ENCODE data around the gene GPR68. TPM values are rescaled to one million over a fixed set of nuclear protein-coding genes. Genes with fewer than 3 reads are reported as not detected.

Gene GPR68
- total RNA-seq, 1 experiment from 2014 or later, result 0.28 TPM

- Histone ChIP-seq H3K36me3 (ENCODE audit: control insufficient read depth, insufficient read depth, low read length) (no peaks in the 10 kb centered on the region), H3K27ac (ENCODE audit: low read length) (no peak overlapping the region), H3K4me1 (ENCODE audit: control insufficient read depth, insufficient read depth, low read length) (no peaks in the 10 kb centered on the region), H3K9me3 (ENCODE audit: control insufficient read depth, insufficient read depth, low read depth, low read length) (no peaks in the 10 kb centered on the region), H3K27me3 (ENCODE audit: control insufficient read depth, insufficient read depth, low read length) (no peaks in the 10 kb centered on the region), H3K4me3 (ENCODE audit: low read depth in 2 of 2, low read length in 2 of 2) (no peak overlapping the region)
- POLR2A ChIA-PET, result no interaction called here
- no TSS peak for BruUV-seq (replicated peaks)
- CTCF ChIA-PET, result no interaction called here
- intact Hi-C loops (cut with micrococcal nuclease; ENCODE audit: unreplicated experiment), result no loop called here
- TF ChIP-seq TCF7L2 (IDR thresholded peaks at IDR 0.05; ENCODE audit: low read depth, low read length) (no peak), CTCF (IDR thresholded peaks at IDR 0.05) (no peak), REST (IDR thresholded peaks at IDR 0.05; ENCODE audit: insufficient read depth in 1 of 2, low read depth in 2 of 2, low read length in 1 of 2) (no peak), POLR2AphosphoS5 (IDR thresholded peaks at IDR 0.05; ENCODE audit: low read depth, low read length) (no peak), SIN3A (IDR thresholded peaks at IDR 0.05; ENCODE audit: borderline replicate concordance, insufficient read depth, low read depth, low read length) (no peak)
- ATAC-seq (no peak), DNase-seq (ENCODE audit: low read depth, low spot score) (no peak)
- in situ Hi-C loops (cut with HindIII; ENCODE audit: low pct_unique_long_range_greater_than_20kb, low sequenced_read_pairs), result no loop called here
Measured at GRCh38 chr14:91197631-91198030, 46.9 kb downstream of the GPR68 start.

GRCh38 chr14:91195881-91196280 lies 48.6 kb downstream of the GPR68 start:
- TF ChIP-seq POLR2AphosphoS5 (IDR thresholded peaks at IDR 0.05; ENCODE audit: low read depth, low read length) (no peak), TCF7L2 (IDR thresholded peaks at IDR 0.05; ENCODE audit: low read depth, low read length) (no peak), SIN3A (IDR thresholded peaks at IDR 0.05; ENCODE audit: borderline replicate concordance, insufficient read depth, low read depth, low read length) (no peak), REST (IDR thresholded peaks at IDR 0.05; ENCODE audit: insufficient read depth in 1 of 2, low read depth in 2 of 2, low read length in 1 of 2) (no peak), CTCF (IDR thresholded peaks at IDR 0.05) (no peak)
- no peaks in the 10 kb centered on the region for H3K9me3 ChIP-seq (ENCODE audit: control insufficient read depth, insufficient read depth, low read depth, low read length)
- H3K27me3 ChIP-seq (ENCODE audit: control insufficient read depth, insufficient read depth, low read length), result no peaks in the 10 kb centered on the region
- ATAC-seq (no peak), DNase-seq (ENCODE audit: low read depth, low spot score) (no peak)
- H3K27ac ChIP-seq (ENCODE audit: low read length), result no peak overlapping the region
- no peaks in the 10 kb centered on the region for H3K4me1 ChIP-seq (ENCODE audit: control insufficient read depth, insufficient read depth, low read length)
- ChIA-PET POLR2A (no interaction called here), CTCF (no interaction called here)
- no peaks in the 10 kb centered on the region for H3K36me3 ChIP-seq (ENCODE audit: control insufficient read depth, insufficient read depth, low read length)
- no peak overlapping the region for H3K4me3 ChIP-seq (ENCODE audit: low read depth in 2 of 2, low read length in 2 of 2)
- BruUV-seq (replicated peaks), result no TSS peak
- intact Hi-C loops (cut with micrococcal nuclease; ENCODE audit: unreplicated experiment), result no loop called here
- in situ Hi-C loops (cut with HindIII; ENCODE audit: low pct_unique_long_range_greater_than_20kb, low sequenced_read_pairs), result no loop called here

Measured in Panc1 (cell line).